HepG2 (cell line): Measurements from ENCODE around the gene KAZALD1. TPM values are rescaled to one million over a fixed set of nuclear protein-coding genes. Genes with fewer than 3 reads are reported as not detected.

Experiments used
- CBX2 ChIP-seq, 2 experiments: fragments of 200-600 bp in 1 of 2; sonication (generic); formaldehyde crosslinking in 1 of 2; IDR thresholded peaks; 2 replicates each; pipeline versions ENCODE4 v1.7.0 to v1.8.1; 2018 to 2022; ENCODE audit warnings: low read depth in 2 of 2, low read length in 1 of 2, mild to moderate bottlenecking in 1 of 2, missing genetic modification reagents in 1 of 2
- CHD2 ChIP-seq: IDR thresholded peaks from 2 replicates; pipeline ENCODE4 v1.6.1; 2011; ENCODE audit warnings: low read depth, low read length, improper control_type of control experiment
- ETV5 ChIP-seq: IDR thresholded peaks from 2 replicates; pipeline ENCODE4 v1.6.1; 2018; ENCODE audit warnings: missing biosample characterization, missing genetic modification reagents, inconsistent platforms, borderline replicate concordance
- HIC2 ChIP-seq: sonication (generic); formaldehyde crosslinking; IDR thresholded peaks from 2 replicates; pipeline ENCODE4 v1.9.0; 2022; ENCODE audit warnings: low read depth, missing genetic modification reagents
- HNRNPLL ChIP-seq: fragments of 200-400 bp; formaldehyde crosslinking; IDR thresholded peaks from 2 replicates; pipeline ENCODE4 v1.6.1; 2017; ENCODE audit warnings: mild to moderate bottlenecking, low read depth, low read length; ENCODE audit not compliant: poor library complexity, severe bottlenecking
- KDM1A ChIP-seq: IDR thresholded peaks from 2 replicates; pipeline ENCODE4 v1.6.1; 2016; ENCODE audit warnings: missing compliant biosample characterization
- KDM2A ChIP-seq: sonication (generic); formaldehyde crosslinking; IDR thresholded peaks from 2 replicates; pipeline ENCODE4 v1.4.0; 2020; ENCODE audit warnings: low read depth, missing genetic modification reagents, borderline replicate concordance
- KDM4B ChIP-seq: sonication (generic); formaldehyde crosslinking; IDR thresholded peaks from 2 replicates; pipeline ENCODE4 v1.4.0; 2020; ENCODE audit warnings: missing genetic modification reagents
- LRRFIP1 ChIP-seq: sonication (generic); formaldehyde crosslinking; conservative IDR thresholded peaks from 2 replicates; pipeline ENCODE4 v1.4.0; 2020; ENCODE audit warnings: missing genetic modification reagents
- SIN3B ChIP-seq: fragments of 150-350 bp; IDR thresholded peaks from 2 replicates; pipeline ENCODE4 v1.6.1; 2014; ENCODE audit warnings: low read length
- SRSF9 ChIP-seq: fragments of 200-400 bp; formaldehyde crosslinking; IDR thresholded peaks from 2 replicates; pipeline ENCODE4 v1.6.1; 2018; ENCODE audit warnings: borderline replicate concordance, mild to moderate bottlenecking, low read depth, low read length; ENCODE audit not compliant: insufficient read depth, poor library complexity, severe bottlenecking
- TBX2 ChIP-seq: sonication (generic); formaldehyde crosslinking; IDR thresholded peaks from 2 replicates; pipeline ENCODE4 v1.5.0; 2020; ENCODE audit warnings: missing genetic modification reagents, mild to moderate bottlenecking, borderline replicate concordance
- YEATS4 ChIP-seq: sonication (generic); formaldehyde crosslinking; IDR thresholded peaks from 2 replicates; pipeline ENCODE4 v1.4.0; 2020; ENCODE audit warnings: missing genetic modification reagents, borderline replicate concordance
- ZBTB38 ChIP-seq: sonication (generic); formaldehyde crosslinking; IDR thresholded peaks from 2 replicates; pipeline ENCODE4 v1.5.1; 2020; ENCODE audit warnings: mild to moderate bottlenecking, missing genetic modification reagents
- ZFP62 ChIP-seq: sonication (generic); formaldehyde crosslinking; IDR thresholded peaks from 2 replicates; pipeline ENCODE4 v1.4.0; 2020; ENCODE audit warnings: missing genetic modification reagents
- ZIK1 ChIP-seq: sonication (generic); formaldehyde crosslinking; IDR thresholded peaks from 2 replicates; pipeline ENCODE4 v1.5.0; 2020; ENCODE audit warnings: mild to moderate bottlenecking, low read depth, missing genetic modification reagents, borderline replicate concordance
- ZNF142 ChIP-seq: sonication (generic); formaldehyde crosslinking; IDR thresholded peaks from 2 replicates; pipeline ENCODE4 v1.4.0; 2020; ENCODE audit warnings: missing genetic modification reagents
- ZSCAN30 ChIP-seq: sonication (generic); formaldehyde crosslinking; IDR thresholded peaks from 2 replicates; pipeline ENCODE4 v1.5.0; 2020; ENCODE audit warnings: mild to moderate bottlenecking, missing genetic modification reagents
- polyA plus RNA-seq, 8 experiments: library from polyadenylated mRNA; depleted of rRNA in 3 of 8; stranded (reverse) in 7 of 8; unstranded in 1 of 8; fragments of >200 nt; fragmentation: Illumina TruSeq in 4 of 8; extraction: Trizol in 4 of 8; gene quantifications; 2 replicates each; pipeline versions ENCODE4 v1.2.1 to v1.2.3, GENCODE V29; 2011 to 2016; ENCODE audit warnings: low read depth in 4 of 8, missing spikeins in 1 of 8, mixed read lengths in 1 of 8; ENCODE audit not compliant: insufficient read depth in 1 of 8
- total RNA-seq, 5 experiments: library from RNA; depleted of rRNA; stranded (reverse); fragments of >200 nt; fragmentation: Illumina TruSeq; extraction: Trizol; gene quantifications; 2 replicates each; pipeline ENCODE4 v1.2.3, GENCODE V29; 2016; ENCODE audit warnings: low read depth in 1 of 5

The KAZALD1 gene
- total and polyA plus RNA-seq, 2 of the 13 experiments (the other 11 are each of a cell fraction or from before 2014, with no cell fraction given) = 16.7 to 27.7 TPM

- no peak for TF ChIP-seq LRRFIP1 (CRISPR knock-in tag)
- TF ChIP-seq CBX2 (IDR thresholded peaks at IDR 0.05; ENCODE audit: low read depth, low read length) = no peak
- 0 out of 2 replicates have a peak, but pooled peaks have one; percentile 41 for TF ChIP-seq CBX2 (CRISPR knock-in tag; IDR thresholded peaks at IDR 0.05; ENCODE audit: low read depth)
- peak; percentile 95; the same call in 1 of the 2 replicates for TF ChIP-seq ZIK1
- TF ChIP-seq KDM2A = peak; percentile 89
- peak; percentile 93; the same call in 1 of the 2 replicates for TF ChIP-seq TBX2
- no peak for TF ChIP-seq ZFP62
- peak; percentile 67; the same call in 1 of the 2 replicates for TF ChIP-seq HIC2 (CRISPR knock-in tag)
- no peak for TF ChIP-seq SRSF9
- TF ChIP-seq KDM4B (CRISPR knock-in tag) = no peak
- TF ChIP-seq SIN3B = no peak
- peak; percentile 36; the same call in 1 of the 2 replicates for TF ChIP-seq CHD2
- TF ChIP-seq KDM1A (CRISPR knock-in tag) = no peak
- TF ChIP-seq ZNF142 (CRISPR knock-in tag) = peak; percentile 77
- TF ChIP-seq ZBTB38 (CRISPR knock-in tag) = peak; percentile 90
- peak; percentile 86 for TF ChIP-seq HNRNPLL
- TF ChIP-seq ZSCAN30 (CRISPR knock-in tag) = no peak; the same call in 1 of the 2 replicates
- peak; percentile 45; the same call in 1 of the 2 replicates for TF ChIP-seq ETV5 (CRISPR knock-in tag)
- peak; percentile 83 for TF ChIP-seq YEATS4
Observed at GRCh38 chr10:101062232-101063049, 652 bp downstream of the KAZALD1 start (continued).
